Hepatocyte (in vitro differentiated cells): ENCODE measurements around the gene CLECL1. TPM values are rescaled to one million over a fixed set of nuclear protein-coding genes. Genes with fewer than 3 reads are reported as not detected.

ENCODE experiments used
- DNase-seq: peaks from one replicate; pipeline ENCODE4 v3.0.0-alpha.2; 2016; ENCODE audit warnings: low spot score
- H2AFZ ChIP-seq: fragments of 200-600 bp; sonication (generic); 2 replicates; pipeline ENCODE4 v1.6.0; 2016; ENCODE audit warnings: antibody characterized with exemption, mild to moderate bottlenecking
- H3K27ac ChIP-seq: fragments of 200-600 bp; sonication (generic); 2 replicates; pipeline ENCODE4 v1.5.1; 2016; ENCODE audit warnings: mild to moderate bottlenecking
- H3K27me3 ChIP-seq: fragments of 200-600 bp; sonication (generic); 2 replicates; pipeline ENCODE4 v1.6.1; 2016
- H3K36me3 ChIP-seq: fragments of 200-600 bp; sonication (generic); replicated peaks from 2 replicates; pipeline ENCODE4 v1.5.1; 2016; ENCODE audit warnings: low read depth; ENCODE audit not compliant: insufficient read depth
- H3K4me1 ChIP-seq: fragments of 200-600 bp; sonication (generic); 2 replicates; pipeline ENCODE4 v1.5.1; 2016; ENCODE audit warnings: mild to moderate bottlenecking, moderate library complexity; ENCODE audit not compliant: insufficient read depth
- H3K4me2 ChIP-seq: fragments of 200-600 bp; sonication (generic); 2 replicates; pipeline ENCODE4 v1.6.0; 2016
- H3K4me3 ChIP-seq: fragments of 200-600 bp; sonication (generic); 2 replicates; pipeline ENCODE4 v1.5.1; 2016; ENCODE audit warnings: mild to moderate bottlenecking
- H3K79me2 ChIP-seq: fragments of 200-600 bp; sonication (generic); 2 replicates; pipeline ENCODE4 v1.6.0; 2017; ENCODE audit warnings: mild to moderate bottlenecking
- H3K9me2 ChIP-seq: fragments of 200-600 bp; sonication (generic); replicated peaks from 2 replicates; pipeline ENCODE4 v1.6.0; 2017; ENCODE audit warnings: mild to moderate bottlenecking; ENCODE audit not compliant: insufficient read depth
- H3K9me3 ChIP-seq: fragments of 200-600 bp; sonication (generic); 2 replicates; pipeline ENCODE4 v1.5.1; 2016; ENCODE audit warnings: low read depth, mild to moderate bottlenecking
- H4K20me1 ChIP-seq: fragments of 200-600 bp; sonication (generic); 2 replicates; pipeline ENCODE4 v1.6.0; 2016; ENCODE audit warnings: mild to moderate bottlenecking; ENCODE audit not compliant: insufficient read depth, poor library complexity, severe bottlenecking
- CTCF ChIP-seq: fragments of 200-600 bp; sonication (generic); IDR thresholded peaks from 2 replicates; pipeline ENCODE4 v1.5.1; 2016; ENCODE audit warnings: antibody characterized with exemption, mild to moderate bottlenecking; ENCODE audit not compliant: poor library complexity
- EZH2 ChIP-seq: fragments of 200-600 bp; sonication (generic); IDR thresholded peaks from 2 replicates; pipeline ENCODE4 v1.6.1; 2016; ENCODE audit warnings: antibody characterized with exemption, mild to moderate bottlenecking, borderline replicate concordance
- EZH2phosphoT487 ChIP-seq: fragments of 200-600 bp; sonication (generic); IDR thresholded peaks from one replicate; pipeline ENCODE4 v1.6.1; 2018; ENCODE audit warnings: antibody characterized with exemption, mild to moderate bottlenecking, low read depth, moderate library complexity; ENCODE audit not compliant: unreplicated experiment, severe bottlenecking
- WGBS: methylation state at CpG from one replicate; pipeline ENCODE4 v1.1.6; 2016; ENCODE audit warnings: low lambda C conversion rate; ENCODE audit errors: missing lambda C conversion rate; 5-methylcytosine and 5-hydroxymethylcytosine counted together
- polyA plus RNA-seq: library from polyadenylated mRNA; unstranded; fragments of >200 nt; fragmentation: Nextera tagmentation; extraction: Ambion mirVana; gene quantifications from 2 replicates; pipeline ENCODE4 v1.2.1, GENCODE V29; 2016
- total RNA-seq: library from RNA; depleted of rRNA; stranded (reverse); fragments of >200 nt; gene quantifications from 2 replicates; pipeline ENCODE4 v1.2.3, GENCODE V29; 2014

CLECL1 gene
- total and polyA plus RNA-seq, 2 experiments from 2014 or later = not detected

- no peaks in the 10 kb centered on the region for H3K9me3 ChIP-seq
- no peaks in the 10 kb centered on the region for H3K79me2 ChIP-seq
- H3K27ac ChIP-seq = no peak overlapping the region
- H3K36me3 ChIP-seq = no peaks in the 10 kb centered on the region
- no peak overlapping the region for H3K4me3 ChIP-seq
- no peaks in the 10 kb centered on the region for H3K27me3 ChIP-seq
- H2AFZ ChIP-seq = no peak overlapping the region
- WGBS = 89% methylated on average over 3 of the region's 3 CpGs
- no peak for DNase-seq
- TF ChIP-seq CTCF (no peak), EZH2 (no peak), EZH2phosphoT487 (no peak)
- no peaks in the 10 kb centered on the region for H3K4me1 ChIP-seq
- no peaks in the 10 kb centered on the region for H3K9me2 ChIP-seq
- no peak overlapping the region for H3K4me2 ChIP-seq
- H4K20me1 ChIP-seq = no peaks in the 10 kb centered on the region
Measured at GRCh38 chr12:9776781-9777180, 43.9 kb upstream of the CLECL1 start.

GRCh38 chr12:9773216-9773877, 40.5 kb upstream of the CLECL1 start:
- TF ChIP-seq CTCF (no peak), EZH2phosphoT487 (no peak), EZH2 (no peak)
- no peaks in the 10 kb centered on the region for H3K27me3 ChIP-seq
- no peaks in the 10 kb centered on the region for H3K9me2 ChIP-seq

GRCh38 chr12:9763025-9763424, 30.1 kb upstream of the CLECL1 start:
- H2AFZ ChIP-seq = no peak overlapping the region
- no peaks in the 10 kb centered on the region for H3K9me2 ChIP-seq
- no peak overlapping the region for H3K4me2 ChIP-seq
- DNase-seq = no peak
- H3K4me3 ChIP-seq = no peak overlapping the region
- H3K27ac ChIP-seq = no peak overlapping the region
- no peaks in the 10 kb centered on the region for H4K20me1 ChIP-seq
- WGBS = 85% methylated on average over 2 of the region's 2 CpGs
- no peak for TF ChIP-seq EZH2
- no peak for TF ChIP-seq CTCF
- TF ChIP-seq EZH2phosphoT487 = no peak
- no peaks in the 10 kb centered on the region for H3K9me3 ChIP-seq
- H3K27me3 ChIP-seq = no peaks in the 10 kb centered on the region
- H3K4me1 ChIP-seq = no peaks in the 10 kb centered on the region
- no peaks in the 10 kb centered on the region for H3K36me3 ChIP-seq
- H3K79me2 ChIP-seq = no peaks in the 10 kb centered on the region

More at GRCh38 chr12:9773216-9773877, 40.5 kb upstream of the CLECL1 start:
- H2AFZ ChIP-seq = no peak overlapping the region
- H3K4me2 ChIP-seq = no peak overlapping the region
- H3K36me3 ChIP-seq = no peaks in the 10 kb centered on the region
- H3K4me1 ChIP-seq = no peaks in the 10 kb centered on the region
- WGBS = 95% methylated on average over 2 of the region's 2 CpGs
- no peak overlapping the region for H3K4me3 ChIP-seq
- no peak overlapping the region for H3K27ac ChIP-seq
- no peaks in the 10 kb centered on the region for H3K9me3 ChIP-seq
- H3K79me2 ChIP-seq = no peaks in the 10 kb centered on the region
- H4K20me1 ChIP-seq = no peaks in the 10 kb centered on the region
- no peak for DNase-seq
